NCI-H524 treated with DMSO at 0.1 percent for 48 hours (cell line): ENCODE data around the gene TMEM33.

ENCODE experiments used
- DNase-seq: peaks from one replicate; lab custom pipeline; 2025; lab: John Stamatoyannopoulos, UW

The TMEM33 gene

GRCh38 chr4:41998019-41998418 is 62.8 kb downstream of the TMEM33 start:
- no peak for DNase-seq

GRCh38 chr4:41999321-41999720 is 64.1 kb downstream of the TMEM33 start:
- DNase-seq = no peak

GRCh38 chr4:42008011-42008786 is 73.0 kb downstream of the TMEM33 start:
- no peak for DNase-seq
